Measurements from ENCODE around the gene PTCD2.

- TF ChIP-seq POLR2AphosphoS5 (IDR thresholded peaks at IDR 0.05; ENCODE audit: low read depth, low read length) (no peak), TAF1 (IDR thresholded peaks at IDR 0.05; ENCODE audit: borderline replicate concordance, insufficient read depth, low read length) (no peak)
- TF ChIP-seq, protein P1, sequence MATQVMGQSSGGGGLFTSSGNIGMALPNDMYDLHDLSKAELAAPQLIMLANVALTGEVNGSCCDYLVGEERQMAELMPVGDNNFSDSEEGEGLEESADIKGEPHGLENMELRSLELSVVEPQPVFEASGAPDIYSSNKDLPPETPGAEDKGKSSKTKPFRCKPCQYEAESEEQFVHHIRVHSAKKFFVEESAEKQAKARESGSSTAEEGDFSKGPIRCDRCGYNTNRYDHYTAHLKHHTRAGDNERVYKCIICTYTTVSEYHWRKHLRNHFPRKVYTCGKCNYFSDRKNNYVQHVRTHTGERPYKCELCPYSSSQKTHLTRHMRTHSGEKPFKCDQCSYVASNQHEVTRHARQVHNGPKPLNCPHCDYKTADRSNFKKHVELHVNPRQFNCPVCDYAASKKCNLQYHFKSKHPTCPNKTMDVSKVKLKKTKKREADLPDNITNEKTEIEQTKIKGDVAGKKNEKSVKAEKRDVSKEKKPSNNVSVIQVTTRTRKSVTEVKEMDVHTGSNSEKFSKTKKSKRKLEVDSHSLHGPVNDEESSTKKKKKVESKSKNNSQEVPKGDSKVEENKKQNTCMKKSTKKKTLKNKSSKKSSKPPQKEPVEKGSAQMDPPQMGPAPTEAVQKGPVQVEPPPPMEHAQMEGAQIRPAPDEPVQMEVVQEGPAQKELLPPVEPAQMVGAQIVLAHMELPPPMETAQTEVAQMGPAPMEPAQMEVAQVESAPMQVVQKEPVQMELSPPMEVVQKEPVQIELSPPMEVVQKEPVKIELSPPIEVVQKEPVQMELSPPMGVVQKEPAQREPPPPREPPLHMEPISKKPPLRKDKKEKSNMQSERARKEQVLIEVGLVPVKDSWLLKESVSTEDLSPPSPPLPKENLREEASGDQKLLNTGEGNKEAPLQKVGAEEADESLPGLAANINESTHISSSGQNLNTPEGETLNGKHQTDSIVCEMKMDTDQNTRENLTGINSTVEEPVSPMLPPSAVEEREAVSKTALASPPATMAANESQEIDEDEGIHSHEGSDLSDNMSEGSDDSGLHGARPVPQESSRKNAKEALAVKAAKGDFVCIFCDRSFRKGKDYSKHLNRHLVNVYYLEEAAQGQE (IDR thresholded peaks at IDR 0.05; ENCODE audit: insufficient read depth in 1 of 2, low read depth in 2 of 2, low read length in 2 of 2), result no peak
These were observed 35.4 kb upstream of the PTCD2 start for GRCh38 chr5:72284559-72285423.
